ENCODE results near the gene MYBPH.

Gene MYBPH

DNA sequence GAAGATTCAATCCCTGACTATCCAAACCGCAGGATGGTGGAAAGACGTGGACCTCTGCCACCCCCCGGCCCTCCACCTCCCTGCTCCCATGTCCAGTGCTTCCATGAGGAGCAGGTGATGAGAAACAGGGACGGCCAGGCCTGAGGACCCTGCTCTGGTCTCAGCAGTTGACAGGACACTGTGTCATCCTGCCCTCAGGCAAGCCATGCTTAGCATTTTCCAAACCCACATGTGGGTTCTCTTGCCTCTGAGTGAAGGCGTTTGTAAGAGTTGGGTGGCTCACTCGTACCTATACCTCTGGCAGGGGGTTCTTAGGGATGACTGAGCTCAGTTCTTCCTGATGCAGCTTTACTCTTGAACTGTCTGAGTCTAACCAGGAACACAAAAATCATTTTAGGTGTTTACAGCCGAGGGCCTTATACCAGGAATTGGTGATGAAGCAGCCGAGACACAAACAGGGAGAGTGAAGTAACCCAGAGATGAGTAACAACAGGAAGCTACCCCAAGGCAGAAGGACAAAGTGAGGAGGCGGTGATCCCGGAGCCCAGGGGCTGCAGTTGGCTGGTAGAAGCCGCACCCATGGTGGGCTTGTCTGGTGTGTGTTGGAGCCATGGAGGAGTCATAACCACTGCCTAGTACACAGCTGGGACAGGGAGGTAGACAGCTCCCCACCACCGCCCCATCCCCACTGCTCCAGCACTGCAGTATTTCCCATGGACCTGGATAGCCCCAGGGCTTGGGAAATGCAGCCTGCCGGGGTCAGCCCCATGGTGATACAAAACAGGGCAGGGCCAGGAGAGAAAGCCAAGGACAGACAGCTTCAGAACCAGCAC, 21.4 kb downstream of the MYBPH start:
- TF ChIP-seq Cebpa-rat (IDR thresholded peaks at IDR 0.05): no peak
- Histone ChIP-seq H3K4me1 (peaks cover 50 to 66% (median 55%) of the 10 kb centered on the region in 10 experiments), H3K27ac (peak overlapping the region in 9 of 11 experiments; percentile 11 to 79 (median 43); a peak in 13 of 22 replicates), H3K4me2 (peak overlapping the region; percentile 70 to 95 (median 84)), H3K36me3 (no peaks in the 10 kb centered on the region), H3K9me3 (replicated peaks in 1 of 11) (peaks cover 0 to 17% (median 10%) of the 10 kb centered on the region in 11 experiments; a peak in 14 of 22 replicates), H3K27me3 (no peaks in the 10 kb centered on the region), H3K4me3 (no peak overlapping the region; a peak in 1 of 20 replicates), H3K9ac (peak overlapping the region in 8 of 11 experiments; percentile 7 to 61 (median 36); a peak in 11 of 22 replicates), H4K20me1 (no peaks in the 10 kb centered on the region)

DNA sequence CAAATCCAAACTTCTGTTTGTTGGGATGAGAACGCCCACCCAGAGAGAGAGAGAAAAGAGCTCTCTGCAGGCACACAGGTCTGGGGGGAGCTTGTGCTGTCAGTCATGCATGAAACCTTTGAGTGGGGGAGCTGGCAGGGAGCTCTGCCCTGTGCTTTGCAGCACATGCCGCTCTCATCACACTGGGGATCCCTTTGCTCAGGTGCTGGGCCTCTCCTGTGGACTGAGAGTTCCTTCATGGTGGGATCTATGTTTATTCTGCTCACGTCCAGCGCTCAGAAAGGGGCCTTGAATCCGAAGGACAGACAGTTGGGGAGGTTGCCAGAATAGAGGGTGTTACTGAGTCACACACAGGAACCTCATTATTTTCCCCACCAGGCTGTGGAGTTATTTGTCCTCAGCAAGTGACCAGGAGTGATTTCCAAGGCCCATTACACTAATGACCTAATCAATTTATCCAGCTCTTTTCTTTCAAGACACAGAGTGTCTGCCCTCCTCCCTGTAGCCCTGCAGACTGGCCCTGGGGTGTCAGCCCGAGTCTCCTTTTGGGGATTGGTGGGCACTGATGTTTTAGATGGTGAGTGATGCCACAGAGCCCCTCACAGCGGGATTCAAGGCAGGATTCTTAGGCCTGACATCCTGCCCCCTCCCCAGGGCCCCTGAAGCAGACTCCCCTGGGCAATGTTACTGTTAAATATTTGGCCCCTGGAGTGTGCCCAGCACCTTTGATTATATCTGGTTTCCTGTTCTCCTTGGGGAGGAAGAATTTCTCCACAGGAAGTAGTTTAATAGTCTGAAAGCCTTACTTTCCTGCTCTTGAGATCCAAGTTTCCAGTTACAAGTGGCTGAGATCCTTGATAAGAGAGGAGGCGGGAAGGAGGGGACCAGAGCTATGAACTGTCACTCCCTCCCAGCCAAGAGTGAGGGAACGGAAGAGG, 22.3 kb downstream of the MYBPH start:
- H3K36me3 ChIP-seq: no peaks in the 10 kb centered on the region
- H3K9me3 ChIP-seq (replicated peaks in 1 of 11): peaks cover 0 to 9% (median 3%) of the 10 kb centered on the region in 11 experiments; a peak in 13 of 22 replicates
- peak overlapping the region in 9 of 11 experiments; percentile 11 to 79 (median 43); a peak in 13 of 22 replicates for H3K27ac ChIP-seq
- H4K20me1 ChIP-seq: no peaks in the 10 kb centered on the region
- peak overlapping the region; percentile 70 to 95 (median 84) for H3K4me2 ChIP-seq
- H3K4me1 ChIP-seq: peaks cover 54 to 72% (median 64%) of the 10 kb centered on the region in 10 experiments
- H3K4me3 ChIP-seq: no peak overlapping the region; a peak in 1 of 20 replicates
- no peaks in the 10 kb centered on the region for H3K27me3 ChIP-seq
- peak overlapping the region in 8 of 11 experiments; percentile 7 to 61 (median 36); a peak in 12 of 22 replicates for H3K9ac ChIP-seq
- no peak for TF ChIP-seq Cebpa-rat (IDR thresholded peaks at IDR 0.05)

DNA sequence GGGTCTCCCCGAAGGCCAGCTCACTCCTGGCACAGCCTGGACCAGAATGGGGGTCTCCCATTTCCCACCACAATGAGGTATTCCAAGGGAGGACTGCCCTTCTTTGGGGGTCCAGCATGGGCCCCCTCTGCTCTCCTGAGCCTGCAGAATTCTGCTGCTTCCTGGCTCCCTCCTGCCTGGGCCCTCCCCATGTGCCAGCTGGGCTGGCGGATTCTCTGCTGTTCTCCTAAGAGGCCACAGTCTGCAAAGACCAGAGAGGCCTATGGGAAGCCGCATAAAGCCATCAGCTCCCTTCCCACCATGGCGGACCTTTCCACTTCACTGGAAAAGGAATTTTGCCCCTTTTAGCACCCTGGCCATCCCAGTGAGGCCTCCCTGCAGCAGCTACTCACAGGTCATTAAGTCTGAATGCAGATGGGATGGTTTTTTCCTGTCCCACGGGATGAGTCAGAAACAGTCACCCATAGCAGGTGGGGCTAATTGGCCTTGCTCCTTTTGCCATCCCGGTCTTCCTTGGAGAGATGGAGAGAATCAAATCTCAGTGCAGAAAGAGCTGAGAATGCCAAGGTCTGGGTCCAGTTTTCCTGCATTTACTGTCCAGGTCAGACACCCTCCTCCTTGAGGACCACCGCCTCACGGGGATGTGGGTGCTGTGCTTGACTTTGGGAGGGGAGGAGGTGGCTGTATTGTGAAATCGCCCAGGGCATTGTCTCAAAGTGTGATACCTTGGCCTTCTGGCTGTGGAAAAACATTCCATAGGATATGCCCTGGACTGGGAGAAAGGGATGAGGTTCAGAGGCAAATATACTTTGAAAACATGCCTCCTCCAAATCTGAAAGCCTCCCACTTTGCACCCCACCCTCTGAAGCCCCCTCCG, 23.2 kb downstream of the MYBPH start:
- H3K27me3 ChIP-seq: no peaks in the 10 kb centered on the region
- peak overlapping the region; percentile 70 to 95 (median 84) for H3K4me2 ChIP-seq
- no peaks in the 10 kb centered on the region; a peak in 1 of 22 replicates for H3K9me3 ChIP-seq (replicated peaks in 1 of 11)
- no peaks in the 10 kb centered on the region for H3K36me3 ChIP-seq
- no peaks in the 10 kb centered on the region for H4K20me1 ChIP-seq
- TF ChIP-seq Cebpa-rat (IDR thresholded peaks at IDR 0.05): no peak
- no peak overlapping the region for H3K27ac ChIP-seq
- peaks cover 54 to 80% (median 72%) of the 10 kb centered on the region in 10 experiments for H3K4me1 ChIP-seq
- H3K4me3 ChIP-seq: no peak overlapping the region
- peak overlapping the region in 4 of 11 experiments; percentile 7 to 53 (median 31); a peak in 2 of 22 replicates for H3K9ac ChIP-seq

DNA sequence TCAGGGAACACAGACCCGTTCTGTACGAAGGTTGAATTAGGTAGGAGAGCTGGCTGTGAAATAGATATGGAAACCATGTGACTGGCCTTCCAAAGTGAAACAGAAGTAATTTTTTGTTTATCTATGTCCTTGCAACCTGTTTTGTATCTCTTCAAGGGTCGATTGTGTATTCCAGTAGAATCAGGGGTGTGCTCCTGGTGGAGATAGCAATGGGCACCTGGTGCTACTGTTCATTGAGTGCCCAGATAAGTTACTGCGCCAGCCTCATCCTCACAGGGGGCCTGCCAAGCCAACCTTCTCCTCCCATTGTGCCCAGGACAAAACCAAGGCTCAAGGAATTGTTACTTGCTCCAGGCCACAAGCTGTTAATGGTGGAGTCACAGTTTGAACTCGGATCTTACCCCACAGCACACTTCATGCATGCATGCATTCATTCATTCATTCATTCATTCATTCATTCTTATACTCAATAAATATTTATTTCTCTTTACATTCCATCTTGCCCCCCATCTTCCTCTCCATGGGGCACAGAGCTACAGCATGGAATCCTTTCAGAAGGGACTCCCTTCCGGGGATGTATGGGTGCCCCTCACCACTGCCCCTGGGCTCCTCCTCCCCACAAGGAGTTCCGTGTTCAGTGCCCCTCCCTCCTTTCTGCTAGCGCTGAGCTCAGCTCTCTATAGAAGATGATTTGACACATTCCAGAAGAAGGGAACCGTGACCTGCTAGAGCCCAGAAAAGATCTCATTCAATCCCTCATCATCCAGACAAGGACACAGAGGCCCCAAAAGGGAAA, 24.1 kb downstream of the MYBPH start:
- Histone ChIP-seq H3K4me2 (peak overlapping the region; percentile 41 to 95 (median 84); a peak in 21 of 22 replicates), H3K9me3 (replicated peaks in 1 of 11) (no peaks in the 10 kb centered on the region), H3K27ac (no peak overlapping the region), H3K36me3 (no peaks in the 10 kb centered on the region), H3K27me3 (no peaks in the 10 kb centered on the region), H4K20me1 (no peaks in the 10 kb centered on the region), H3K9ac (no peak overlapping the region), H3K4me1 (peaks cover 54 to 88% (median 81%) of the 10 kb centered on the region in 10 experiments), H3K4me3 (no peak overlapping the region)
- no peak for TF ChIP-seq Cebpa-rat (IDR thresholded peaks at IDR 0.05)

DNA sequence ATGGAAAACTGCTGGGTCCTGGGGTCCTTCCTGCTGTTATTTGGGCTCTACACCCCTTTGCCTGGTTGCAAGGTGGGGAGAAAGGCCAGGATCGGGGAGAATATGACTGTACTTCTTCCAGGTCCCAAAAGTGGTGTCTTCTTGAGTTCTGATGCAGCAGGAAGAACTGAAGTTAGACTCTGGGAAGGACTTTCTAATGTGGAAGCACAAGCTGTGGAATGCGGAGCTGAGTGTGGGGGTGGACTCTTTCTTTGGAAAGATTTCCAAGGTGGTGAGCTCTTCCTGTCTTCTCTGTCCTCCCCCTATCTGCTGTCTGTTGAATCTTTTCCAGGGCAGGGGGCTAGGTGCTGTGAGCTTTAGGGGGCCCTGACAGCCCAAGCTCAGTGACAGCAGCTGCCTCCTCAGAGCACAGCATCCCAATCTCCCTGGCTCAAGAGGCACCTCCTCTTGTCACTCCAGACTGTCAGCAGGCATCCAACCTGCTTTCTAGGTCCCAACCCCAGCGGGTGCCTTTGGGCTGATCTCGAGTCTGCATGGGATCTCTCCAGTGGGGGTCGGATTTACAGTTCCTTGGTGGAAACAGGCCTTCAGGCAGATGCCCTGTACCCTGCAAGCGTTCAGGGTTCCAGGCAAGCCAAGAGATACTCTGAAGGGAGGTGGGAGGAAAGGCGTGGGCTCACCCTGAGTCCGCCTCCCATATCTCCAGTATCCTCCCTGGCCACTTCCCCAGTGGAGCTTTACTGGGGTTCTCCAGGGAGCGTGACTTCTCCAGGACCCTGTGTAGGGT, 24.9 kb downstream of the MYBPH start:
- Histone ChIP-seq H3K27me3 (no peaks in the 10 kb centered on the region), H3K4me1 (peaks cover 60 to 95% (median 89%) of the 10 kb centered on the region in 10 experiments), H3K4me2 (peak overlapping the region in 9 of 11 experiments; percentile 3 to 93 (median 59); a peak in 15 of 22 replicates), H3K9me3 (replicated peaks in 1 of 11) (no peaks in the 10 kb centered on the region), H3K36me3 (no peaks in the 10 kb centered on the region), H3K27ac (no peak overlapping the region), H3K9ac (no peak overlapping the region), H4K20me1 (no peaks in the 10 kb centered on the region), H3K4me3 (no peak overlapping the region)
- TF ChIP-seq Cebpa-rat (IDR thresholded peaks at IDR 0.05): no peak

DNA sequence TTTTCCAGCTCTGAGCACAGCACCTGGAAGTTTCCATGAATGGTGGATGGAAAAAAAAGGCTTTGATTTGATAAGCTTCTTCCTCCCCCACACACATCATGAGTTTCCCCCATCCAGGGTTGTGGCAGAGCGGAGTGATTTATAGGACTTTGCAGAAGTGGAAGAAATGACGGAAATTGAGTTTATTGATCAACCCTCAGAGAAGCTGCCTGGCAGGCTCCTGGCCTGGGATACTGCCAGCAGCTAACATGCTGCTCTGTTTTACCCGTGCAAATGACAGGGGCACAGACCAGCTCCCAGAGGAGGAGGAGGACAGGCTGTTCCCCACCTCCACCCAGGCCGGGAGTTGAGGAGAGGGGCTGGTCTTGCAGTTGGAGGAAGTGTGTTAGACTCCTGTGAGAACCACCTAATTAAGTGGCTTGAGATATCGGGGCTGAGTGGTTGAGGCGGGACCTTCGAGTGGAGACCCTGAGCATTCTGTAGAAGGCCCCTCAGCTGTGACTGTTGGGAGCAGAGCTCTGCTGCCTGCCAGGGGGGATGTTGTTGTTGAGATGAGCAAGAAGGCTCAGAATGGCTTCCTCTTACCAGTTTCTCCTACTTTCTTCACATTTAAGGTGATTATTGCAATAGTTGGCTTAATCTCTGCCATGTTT, 26.3 kb downstream of the MYBPH start:
- peaks cover 54 to 99% (median 96%) of the 10 kb centered on the region in 10 experiments for H3K4me1 ChIP-seq
- no peaks in the 10 kb centered on the region for H4K20me1 ChIP-seq
- H3K27ac ChIP-seq: no peak overlapping the region
- no peaks in the 10 kb centered on the region for H3K27me3 ChIP-seq
- H3K9me3 ChIP-seq (replicated peaks in 1 of 11): no peaks in the 10 kb centered on the region
- H3K4me2 ChIP-seq: peak overlapping the region; percentile 48 to 93 (median 62)
- H3K4me3 ChIP-seq: no peak overlapping the region
- no peak overlapping the region for H3K9ac ChIP-seq
- TF ChIP-seq Cebpa-rat (IDR thresholded peaks at IDR 0.05): no peak
- no peaks in the 10 kb centered on the region for H3K36me3 ChIP-seq

DNA sequence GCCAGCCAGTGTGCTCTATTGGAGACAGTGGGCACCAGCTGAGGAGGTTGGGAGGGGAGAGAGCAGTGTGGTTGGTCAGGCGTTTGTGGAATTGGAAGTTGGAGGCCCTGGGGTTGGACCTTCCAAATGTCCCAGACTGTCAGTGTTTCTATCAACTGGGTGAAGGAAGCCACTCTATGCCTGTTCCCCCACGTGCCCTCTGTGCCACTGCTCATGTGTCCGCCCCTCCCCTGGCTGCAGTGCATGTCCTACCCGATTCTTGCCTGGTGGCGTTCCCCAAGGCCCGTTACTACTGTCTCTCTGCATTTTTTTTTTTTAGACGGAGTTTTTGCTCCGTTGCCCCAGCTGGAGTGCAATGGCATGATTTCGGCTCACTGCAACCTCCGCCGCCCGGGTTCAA, 27.0 kb downstream of the MYBPH start:
- H3K36me3 ChIP-seq: no peaks in the 10 kb centered on the region
- H3K4me2 ChIP-seq: peak overlapping the region in 9 of 11 experiments; percentile 15 to 93 (median 64); a peak in 10 of 22 replicates
- no peaks in the 10 kb centered on the region for H3K27me3 ChIP-seq
- no peak overlapping the region for H3K9ac ChIP-seq
- no peak overlapping the region for H3K4me3 ChIP-seq
- no peaks in the 10 kb centered on the region for H4K20me1 ChIP-seq
- H3K9me3 ChIP-seq (replicated peaks in 1 of 11): no peaks in the 10 kb centered on the region
- peaks cover 49 to 99% (median 95%) of the 10 kb centered on the region in 10 experiments for H3K4me1 ChIP-seq
- TF ChIP-seq Cebpa-rat (IDR thresholded peaks at IDR 0.05): no peak
- H3K27ac ChIP-seq: no peak overlapping the region
